ENCODE results near the gene ZFYVE28.

GRCh38 chr4:2269618-2270163 is 148.8 kb downstream of the ZFYVE28 start:
- TF ChIP-seq YY1 (IDR thresholded peaks at IDR 0.05; ENCODE audit: low read depth, low read length) (no peak), ZNF274 (IDR thresholded peaks at IDR 0.05; ENCODE audit: insufficient read depth, insufficient read length) (no peak), POLR2AphosphoS5 (IDR thresholded peaks at IDR 0.05; ENCODE audit: low read length) (no peak), BRCA1 (IDR thresholded peaks at IDR 0.05; ENCODE audit: low read depth, low read length) (no peak), CTCF (IDR thresholded peaks at IDR 0.05 in 2 of 3, conservative IDR thresholded peaks at IDR 0.05 in 1 of 3; ENCODE audit: control insufficient read depth in 2 of 3, extremely low read depth in 1 of 3, insufficient read depth in 1 of 3, low read depth in 3 of 3, low read length in 3 of 3) (no peak), EZH2 (IDR thresholded peaks at IDR 0.05; ENCODE audit: borderline replicate concordance, control insufficient read depth, low read depth, low read length) (no peak), POLR2A (IDR thresholded peaks at IDR 0.05; ENCODE audit: low read depth, low read length) (no peak), PBX3 (IDR thresholded peaks at IDR 0.05; ENCODE audit: insufficient replicate concordance, low read depth, low read length) (no peak)

Data from GM12878 (cell line).